ENCODE data around the gene CLCN7. TPM values are rescaled to one million over a fixed set of nuclear protein-coding genes. Genes with fewer than 3 reads are reported as not detected.

Gene CLCN7
- total RNA-seq, 4 donors from 2014 or later, result 21.5 to 145 (median 57.2) TPM

GRCh38 chr16:1496464-1496863, 21.6 kb upstream of the CLCN7 start:
- TF ChIP-seq POLR2A (IDR thresholded peaks at IDR 0.05) (no peak), CTCF (IDR thresholded peaks at IDR 0.05) (no peak)
- Histone ChIP-seq H3K9me3 (no peaks in the 10 kb centered on the region), H3K27me3 (no peaks in the 10 kb centered on the region), H3K36me3 (no peaks in the 10 kb centered on the region), H3K4me1 (peaks cover 0 to 6% of the 10 kb centered on the region in 2 donors), H3K4me3 (no peak overlapping the region), H3K27ac (no peak overlapping the region)
- intact Hi-C loops (cut with DNase I; ENCODE audit: low total_unique reads), result no loop called here
- no peak for DNase-seq

DNA sequence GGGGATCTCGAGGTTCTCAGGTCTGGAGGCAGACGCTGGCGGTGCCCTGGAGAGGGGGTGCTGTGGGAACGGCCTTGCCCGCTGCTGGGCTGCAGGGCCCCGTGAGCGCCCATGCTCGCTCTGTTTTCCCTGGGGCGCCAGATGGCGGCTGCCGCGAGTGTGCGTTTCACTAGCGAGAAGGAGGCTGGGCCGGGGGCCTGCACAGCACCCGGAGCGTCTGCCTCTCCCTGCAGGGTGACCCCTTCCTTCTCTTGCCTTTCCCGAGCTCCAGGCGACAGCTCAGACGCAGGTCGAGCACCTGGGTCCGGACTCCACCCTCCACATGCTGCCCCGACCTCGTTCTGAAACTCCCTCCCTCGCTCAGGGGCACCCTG, 21.0 kb upstream of the CLCN7 start:
- intact Hi-C loops (cut with DNase I; ENCODE audit: low total_unique reads), result no loop called here
- Histone ChIP-seq H3K4me3 (no peak overlapping the region), H3K27ac (no peak overlapping the region), H3K4me1 (peaks cover 0 to 6% of the 10 kb centered on the region in 2 donors), H3K27me3 (no peaks in the 10 kb centered on the region), H3K9me3 (no peaks in the 10 kb centered on the region), H3K36me3 (no peaks in the 10 kb centered on the region)
- no peak for DNase-seq
- TF ChIP-seq POLR2A (IDR thresholded peaks at IDR 0.05) (no peak), CTCF (IDR thresholded peaks at IDR 0.05) (no peak)

GRCh38 chr16:1495211-1495888, 20.5 kb upstream of the CLCN7 start:
- Histone ChIP-seq H3K27ac (no peak overlapping the region), H3K36me3 (no peaks in the 10 kb centered on the region), H3K9me3 (no peaks in the 10 kb centered on the region), H3K4me1 (peaks cover 0 to 6% of the 10 kb centered on the region in 2 donors), H3K4me3 (no peak overlapping the region), H3K27me3 (no peaks in the 10 kb centered on the region)
- intact Hi-C loops (cut with DNase I; ENCODE audit: low total_unique reads), result no loop called here
- DNase-seq, result peak in 1 of 2 donors; percentile 15
- TF ChIP-seq CTCF (IDR thresholded peaks at IDR 0.05), result no peak

- H3K27me3 ChIP-seq, result no peaks in the 10 kb centered on the region
- H3K9me3 ChIP-seq, result no peaks in the 10 kb centered on the region
- TF ChIP-seq CTCF (IDR thresholded peaks at IDR 0.05) (no peak), POLR2A (IDR thresholded peaks at IDR 0.05) (no peak)
- intact Hi-C loops (cut with DNase I; ENCODE audit: low total_unique reads), result no loop called here
- no peak for DNase-seq
- H3K36me3 ChIP-seq, result no peaks in the 10 kb centered on the region
- H3K4me1 ChIP-seq, result peaks cover 0 to 6% of the 10 kb centered on the region in 2 donors
- H3K27ac ChIP-seq, result no peak overlapping the region
- H3K4me3 ChIP-seq, result no peak overlapping the region
Measured at GRCh38 chr16:1494711-1495110, 19.9 kb upstream of the CLCN7 start.

DNA sequence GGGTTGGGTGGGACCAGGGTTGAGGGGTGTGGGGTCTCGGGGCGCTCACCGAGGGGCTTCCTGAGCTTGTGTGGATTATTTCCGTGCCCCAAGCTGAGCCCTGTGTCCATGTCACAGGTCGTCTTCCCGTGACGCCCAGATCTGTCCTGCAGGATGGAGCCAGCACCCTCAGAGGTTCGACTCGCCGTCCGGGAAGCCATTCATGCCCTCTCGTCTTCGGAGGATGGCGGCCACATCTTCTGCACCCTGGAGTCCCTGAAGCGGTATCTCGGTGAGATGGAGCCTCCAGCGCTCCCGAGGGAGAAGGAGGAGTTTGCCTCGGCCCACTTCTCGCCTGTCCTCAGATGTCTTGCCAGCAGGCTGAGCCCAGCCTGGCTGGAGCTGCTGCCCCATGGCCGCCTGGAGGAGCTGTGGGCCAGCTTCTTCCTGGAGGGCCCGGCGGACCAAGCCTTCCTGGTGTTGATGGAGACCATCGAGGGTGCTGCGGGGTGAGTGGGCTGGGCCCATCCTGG, 19.4 kb upstream of the CLCN7 start:
- H3K27me3 ChIP-seq, result no peaks in the 10 kb centered on the region
- H3K4me3 ChIP-seq, result peak overlapping the region; percentile 64 to 65
- peaks cover 0 to 6% of the 10 kb centered on the region in 2 donors for H3K4me1 ChIP-seq
- peak in 1 of 2 donors; percentile 62 for DNase-seq
- H3K36me3 ChIP-seq, result no peaks in the 10 kb centered on the region
- no peaks in the 10 kb centered on the region for H3K9me3 ChIP-seq
- TF ChIP-seq CTCF (IDR thresholded peaks at IDR 0.05) (peak; percentile 17 to 61 (median 48)), POLR2A (IDR thresholded peaks at IDR 0.05) (no peak)
- peak overlapping the region; percentile 74 to 90 for H3K27ac ChIP-seq
- intact Hi-C loops (cut with DNase I; ENCODE audit: low total_unique reads), result no loop called here

All from uterus (tissue), 4 donors.